GM12865 (cell line): ENCODE results near the gene ASCC1.

Source experiments
- DNase-seq: peaks from one replicate; pipeline ENCODE4 v3.0.0; 2010; ENCODE audit warnings: low read depth
- H3K4me3 ChIP-seq: 2 replicates; pipeline ENCODE4 v1.5.1; 2011; ENCODE audit warnings: mild to moderate bottlenecking, low read depth, low read length, control low read depth
- TF ChIP-seq, protein P1 (sequence below): IDR thresholded peaks from 2 replicates; pipeline ENCODE4 v1.5.1; 2011; ENCODE audit warnings: low read length, control low read depth, low read depth, inconsistent platforms; ENCODE audit not compliant: insufficient read depth; ENCODE audit errors: missing control alignments

Gene ASCC1

DNA sequence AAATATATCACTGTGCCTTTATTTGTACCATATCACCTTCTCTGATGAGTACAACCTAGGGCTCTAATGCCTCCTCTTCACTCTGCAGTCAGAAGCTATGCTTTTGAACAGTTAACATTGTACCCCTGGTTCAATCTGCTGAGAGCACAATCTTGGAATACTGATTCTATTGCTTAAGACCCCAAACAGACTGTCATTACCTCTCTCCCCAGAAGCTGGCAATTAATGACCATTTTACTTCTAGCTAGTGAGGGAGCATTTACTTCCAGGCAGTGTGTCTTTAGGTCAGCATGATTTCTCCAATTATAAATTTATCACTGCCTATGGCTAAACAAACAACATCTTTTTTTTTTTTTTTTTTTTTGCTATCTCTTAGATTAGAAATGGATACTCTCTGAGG lies 91.7 kb downstream of the ASCC1 start:
- no peak overlapping the region for H3K4me3 ChIP-seq
- TF ChIP-seq, protein P1, sequence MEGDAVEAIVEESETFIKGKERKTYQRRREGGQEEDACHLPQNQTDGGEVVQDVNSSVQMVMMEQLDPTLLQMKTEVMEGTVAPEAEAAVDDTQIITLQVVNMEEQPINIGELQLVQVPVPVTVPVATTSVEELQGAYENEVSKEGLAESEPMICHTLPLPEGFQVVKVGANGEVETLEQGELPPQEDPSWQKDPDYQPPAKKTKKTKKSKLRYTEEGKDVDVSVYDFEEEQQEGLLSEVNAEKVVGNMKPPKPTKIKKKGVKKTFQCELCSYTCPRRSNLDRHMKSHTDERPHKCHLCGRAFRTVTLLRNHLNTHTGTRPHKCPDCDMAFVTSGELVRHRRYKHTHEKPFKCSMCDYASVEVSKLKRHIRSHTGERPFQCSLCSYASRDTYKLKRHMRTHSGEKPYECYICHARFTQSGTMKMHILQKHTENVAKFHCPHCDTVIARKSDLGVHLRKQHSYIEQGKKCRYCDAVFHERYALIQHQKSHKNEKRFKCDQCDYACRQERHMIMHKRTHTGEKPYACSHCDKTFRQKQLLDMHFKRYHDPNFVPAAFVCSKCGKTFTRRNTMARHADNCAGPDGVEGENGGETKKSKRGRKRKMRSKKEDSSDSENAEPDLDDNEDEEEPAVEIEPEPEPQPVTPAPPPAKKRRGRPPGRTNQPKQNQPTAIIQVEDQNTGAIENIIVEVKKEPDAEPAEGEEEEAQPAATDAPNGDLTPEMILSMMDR, result no peak
- no peak for DNase-seq

DNA sequence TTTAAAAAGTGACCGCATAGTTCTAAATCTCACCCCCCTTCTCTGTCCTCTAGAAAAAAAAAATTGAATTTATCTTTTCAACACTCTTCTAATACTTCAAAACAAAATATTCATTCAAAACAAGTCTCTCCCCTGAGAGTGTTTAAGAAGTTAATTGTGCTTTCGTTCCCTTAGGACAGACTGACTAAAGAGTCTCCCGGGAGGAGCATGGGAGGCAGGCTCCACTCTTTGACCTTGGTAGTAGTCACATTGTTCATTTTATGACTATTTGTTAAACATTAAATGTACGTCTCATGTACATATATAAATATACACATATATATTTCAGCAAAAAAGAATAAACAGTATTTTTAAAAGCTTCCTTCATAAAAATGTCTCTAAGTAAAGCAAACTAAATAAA lies 92.5 kb downstream of the ASCC1 start:
- no peak overlapping the region for H3K4me3 ChIP-seq
- TF ChIP-seq, protein P1, result no peak
- DNase-seq, result no peak

GRCh38 chr10:72122221-72122620 lies 93.9 kb downstream of the ASCC1 start:
- DNase-seq, result no peak
- H3K4me3 ChIP-seq, result no peak overlapping the region
- TF ChIP-seq, protein P1, result no peak

- H3K4me3 ChIP-seq, result no peak overlapping the region
- DNase-seq, result no peak
- TF ChIP-seq, protein P1, result no peak
Measured at GRCh38 chr10:72121389-72121788, 94.7 kb downstream of the ASCC1 start.

DNA sequence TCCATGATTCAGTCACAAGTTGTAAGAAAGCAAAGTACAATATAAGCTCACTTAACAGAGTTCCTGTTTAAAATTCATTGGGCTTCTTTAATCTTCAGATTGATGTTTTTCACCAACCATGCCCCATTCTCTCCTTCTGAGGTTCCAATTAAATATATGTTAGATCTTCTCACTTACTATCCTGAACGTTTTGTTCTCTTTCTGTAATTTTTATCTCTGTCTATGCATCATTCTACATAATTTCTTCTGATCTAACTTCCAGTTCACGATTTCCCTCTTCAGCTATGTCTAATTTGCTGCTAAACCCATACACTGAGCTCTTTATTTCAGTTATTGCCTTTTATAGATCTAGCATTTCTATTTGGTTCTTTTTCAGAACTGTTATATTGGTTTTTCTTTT lies 99.7 kb downstream of the ASCC1 start:
- H3K4me3 ChIP-seq, result no peak overlapping the region
- TF ChIP-seq, protein P1, result no peak
- DNase-seq, result no peak

- no peak overlapping the region for H3K4me3 ChIP-seq
- TF ChIP-seq, protein P1, result no peak
- no peak for DNase-seq
Measured at GRCh38 chr10:72114706-72115450, 101.2 kb downstream of the ASCC1 start.
